Activated CD4-positive, alpha-beta T cell treated with anti-CD3 and anti-CD28 coated beads, Interleukin-2, amount 10 ng/mL, durations not matched to agents 7 days and 5 days (primary cell): ENCODE measurements around the gene LBHD2. TPM values are rescaled to one million over a fixed set of nuclear protein-coding genes. Genes with fewer than 3 reads are reported as not detected.

ENCODE experiments used
- CTCF ChIA-PET: fragments of 350-600 bp; sonication (Branson Sonifier 250); formaldehyde crosslinking; loops from one replicate; lab custom pipeline; 2021; ENCODE audit warnings: antibody characterized with exemption; lab: Charles Lee
- POLR2A ChIA-PET: fragments of 350-600 bp; sonication (Branson Sonifier 250); formaldehyde crosslinking; loops from one replicate; lab custom pipeline; 2021; ENCODE audit warnings: antibody characterized with exemption; lab: Charles Lee
- DNase-seq: peaks from one replicate; pipeline ENCODE4 v3.0.0-alpha.2; 2020
- H3K27ac Mint-ChIP-seq: one replicate; pipeline ENCODE4 v1.8.0; 2021; ENCODE audit warnings: mild to moderate bottlenecking, moderate library complexity, mixed read lengths
- H3K27me3 Mint-ChIP-seq: one replicate; pipeline ENCODE4 v1.8.0; 2021; ENCODE audit warnings: mixed read lengths
- H3K36me3 Mint-ChIP-seq: one replicate; pipeline ENCODE4 v1.8.0; 2021; ENCODE audit warnings: low read depth, mixed read lengths
- H3K4me1 Mint-ChIP-seq: one replicate; pipeline ENCODE4 v1.8.0; 2021; ENCODE audit warnings: mixed read lengths
- H3K4me3 Mint-ChIP-seq: one replicate; pipeline ENCODE4 v1.8.0; 2021; ENCODE audit warnings: mild to moderate bottlenecking, moderate library complexity, mixed read lengths
- H3K9me3 Mint-ChIP-seq: one replicate; pipeline ENCODE4 v1.8.0; 2021; ENCODE audit warnings: mixed read lengths
- total RNA-seq, 2 experiments: library from RNA; stranded (reverse); gene quantifications; one replicate each; pipeline ENCODE4 v1.2.3, GENCODE V29; 2021

Gene LBHD2
- total RNA-seq, 2 experiments from 2014 or later = not detected

DNA sequence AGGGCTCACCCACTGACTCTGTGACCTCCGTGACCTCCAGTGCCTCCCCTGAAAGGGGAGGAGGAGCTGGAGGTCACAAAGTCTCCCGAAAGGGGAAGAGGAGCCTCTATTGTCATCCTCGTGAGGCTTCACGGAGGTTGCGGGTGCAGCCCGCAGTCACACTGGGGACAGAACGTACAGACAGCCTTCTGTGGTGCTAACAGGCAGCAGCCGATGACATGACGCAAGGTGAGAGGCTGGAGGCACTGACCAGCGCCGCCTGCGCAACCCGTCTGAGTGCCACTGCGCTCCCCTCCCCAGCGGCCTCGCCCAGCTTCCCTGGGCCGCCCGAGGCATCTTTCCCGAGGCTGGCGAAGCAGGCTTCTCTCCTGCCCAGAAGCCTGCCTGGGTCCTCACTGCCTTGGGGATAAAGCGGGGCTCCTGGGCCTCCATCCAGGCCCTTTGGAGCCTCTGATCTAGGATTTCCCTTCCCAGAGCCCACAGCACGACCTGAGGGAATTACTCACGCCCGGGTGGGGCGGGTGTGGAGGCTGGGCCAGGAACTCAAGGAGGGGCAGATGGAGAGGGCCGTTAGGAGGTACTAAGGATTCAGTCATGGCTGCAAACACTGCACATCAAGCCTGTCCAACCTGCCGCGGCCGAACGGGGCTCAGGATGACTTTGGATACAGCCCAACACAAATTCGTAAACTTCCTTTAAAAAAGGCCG is 12.3 kb upstream of the LBHD2 start:
- Mint-ChIP-seq H3K4me1 (no peaks in the 10 kb centered on the region), H3K27ac (no peak overlapping the region), H3K27me3 (peaks cover 4% of the 10 kb centered on the region), H3K36me3 (no peaks in the 10 kb centered on the region), H3K9me3 (no peaks in the 10 kb centered on the region), H3K4me3 (no peak overlapping the region)
- ChIA-PET POLR2A (no interaction called here), CTCF (no interaction called here)
- no peak for DNase-seq

DNA sequence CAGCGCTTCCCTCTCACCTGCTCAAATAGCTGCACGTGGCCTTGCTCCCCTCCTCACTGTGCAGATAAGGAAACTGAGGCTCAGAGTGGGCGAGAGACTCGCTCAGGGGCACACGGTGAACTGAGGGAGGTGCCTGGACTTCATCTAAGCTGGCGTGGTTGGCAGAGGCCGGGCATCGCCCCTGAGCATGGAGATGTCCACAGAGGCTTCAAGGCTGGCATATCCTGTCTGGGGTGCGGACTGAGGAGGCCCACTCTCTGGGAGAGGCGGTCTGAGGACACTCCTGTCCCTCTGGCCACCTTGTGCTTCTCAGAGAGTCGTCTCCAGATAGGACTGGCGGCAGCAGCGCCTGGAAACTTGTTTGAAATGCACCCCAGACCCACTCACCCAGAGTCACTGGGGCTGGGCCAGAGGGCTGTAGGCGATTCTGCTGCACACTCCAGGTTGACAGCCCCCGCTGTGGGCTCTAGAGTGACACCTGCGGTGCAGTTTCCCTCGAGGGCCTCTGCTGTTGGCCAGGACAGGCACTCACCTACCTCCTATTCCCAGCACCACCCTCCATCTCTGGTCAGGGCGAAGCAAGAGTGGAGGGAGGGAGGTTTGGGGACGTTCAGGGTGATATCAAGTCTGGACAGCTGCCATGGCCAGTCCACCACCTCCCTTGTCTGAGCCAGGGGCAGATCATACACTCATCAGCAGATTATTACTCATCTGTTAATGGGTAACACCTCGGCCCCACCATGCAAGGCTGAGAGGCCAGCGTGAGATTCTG is 11.2 kb upstream of the LBHD2 start:
- H3K36me3 Mint-ChIP-seq = no peaks in the 10 kb centered on the region

DNA sequence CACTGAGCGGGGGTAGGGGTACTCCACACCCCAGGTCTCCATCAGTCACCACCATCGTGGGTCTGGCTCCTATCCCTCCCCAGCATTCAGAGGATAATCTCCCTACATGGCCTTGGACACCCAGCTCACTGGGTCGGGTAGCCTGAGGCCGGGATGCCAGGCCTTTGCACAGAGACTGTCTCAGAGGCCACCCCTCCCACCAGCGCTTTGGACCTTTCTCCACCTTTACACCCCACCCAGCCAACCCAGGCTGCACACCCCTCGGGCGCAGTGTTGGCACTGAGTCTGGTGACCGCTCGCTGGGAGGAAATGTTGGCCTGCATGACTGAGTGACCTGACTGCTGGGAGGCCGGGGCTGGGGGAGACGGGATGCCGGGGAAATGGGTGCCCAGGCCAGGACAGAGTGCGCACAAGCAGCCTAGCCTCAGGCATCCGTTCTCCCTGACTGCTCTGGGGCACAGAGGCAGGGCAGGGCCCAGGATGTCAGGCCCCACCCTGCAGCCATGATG is 10.6 kb upstream of the LBHD2 start:
- POLR2A ChIA-PET = interaction anchor here (0.6 kb wide), 1 partner anchor 202 kb away, joined by 4 read pairs; no protein-coding TSS in a partner anchor

More for the DNA sequence above, 11.2 kb upstream of the LBHD2 start:
- no peak for DNase-seq
- ChIA-PET POLR2A (no interaction called here), CTCF (no interaction called here)
- Mint-ChIP-seq H3K4me3 (no peak overlapping the region), H3K9me3 (no peaks in the 10 kb centered on the region), H3K27ac (no peak overlapping the region), H3K4me1 (no peaks in the 10 kb centered on the region), H3K27me3 (peaks cover 4% of the 10 kb centered on the region)

DNA sequence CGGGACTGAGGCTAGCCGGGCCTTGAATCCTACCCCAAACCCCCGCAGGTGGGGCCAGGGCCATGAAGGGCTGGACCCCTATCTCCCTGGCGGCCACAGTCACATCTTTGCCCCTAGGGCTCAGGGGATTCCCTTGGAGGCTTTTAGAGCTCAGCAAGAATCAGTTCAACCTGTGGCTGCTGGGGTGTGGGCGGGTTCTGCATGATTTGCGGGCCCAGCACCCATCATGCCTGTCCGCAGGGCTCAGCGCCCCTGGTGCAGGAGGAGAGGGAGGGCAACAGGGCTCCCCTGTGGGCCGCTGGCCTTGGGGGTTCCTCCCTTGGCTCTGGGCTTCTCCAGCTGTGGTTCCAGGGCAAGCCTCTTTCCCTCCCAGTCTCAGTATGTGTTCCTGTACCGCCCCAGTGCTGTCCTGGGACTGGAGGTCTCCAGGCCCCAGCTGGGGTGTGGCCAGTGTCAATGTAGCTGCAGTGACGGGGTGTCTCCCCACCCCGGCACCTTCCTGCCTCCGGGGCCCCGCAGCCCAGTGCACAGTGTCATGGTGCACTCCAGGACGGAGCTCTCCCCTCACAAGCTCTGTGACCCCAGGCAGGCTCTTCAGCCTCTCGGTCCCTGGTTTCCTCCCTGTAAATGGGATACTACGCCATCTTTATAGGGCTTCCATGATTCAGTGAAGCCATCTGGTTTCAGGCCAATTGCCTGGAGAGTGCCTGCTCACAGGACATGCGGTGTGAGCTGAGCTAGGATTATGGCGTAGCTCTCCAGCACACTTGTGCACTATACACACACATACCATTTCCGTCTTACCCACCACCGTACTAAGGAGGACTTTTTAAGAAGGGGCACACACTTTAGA is 9.9 kb upstream of the LBHD2 start:
- DNase-seq = no peak
- Mint-ChIP-seq H3K36me3 (no peaks in the 10 kb centered on the region), H3K4me3 (no peak overlapping the region), H3K9me3 (no peaks in the 10 kb centered on the region), H3K27me3 (peaks cover 4% of the 10 kb centered on the region), H3K27ac (no peak overlapping the region), H3K4me1 (no peaks in the 10 kb centered on the region)
- CTCF ChIA-PET = interaction anchor here (0.8 to 1.6 kb wide), 9 partner anchors 9 to 385 kb away, joined by 3 to 5 read pairs (median 3); no protein-coding TSS in a partner anchor
- POLR2A ChIA-PET = interaction anchor here (0.6 kb wide), 1 partner anchor 203 kb away, joined by 4 read pairs; no protein-coding TSS in a partner anchor

More for the DNA sequence above, 10.6 kb upstream of the LBHD2 start:
- H3K27me3 Mint-ChIP-seq = peaks cover 4% of the 10 kb centered on the region
- H3K4me1 Mint-ChIP-seq = no peaks in the 10 kb centered on the region
- no peak overlapping the region for H3K27ac Mint-ChIP-seq
- H3K36me3 Mint-ChIP-seq = no peaks in the 10 kb centered on the region
- no peak for DNase-seq
- CTCF ChIA-PET = no interaction called here
- no peaks in the 10 kb centered on the region for H3K9me3 Mint-ChIP-seq
- no peak overlapping the region for H3K4me3 Mint-ChIP-seq

DNA sequence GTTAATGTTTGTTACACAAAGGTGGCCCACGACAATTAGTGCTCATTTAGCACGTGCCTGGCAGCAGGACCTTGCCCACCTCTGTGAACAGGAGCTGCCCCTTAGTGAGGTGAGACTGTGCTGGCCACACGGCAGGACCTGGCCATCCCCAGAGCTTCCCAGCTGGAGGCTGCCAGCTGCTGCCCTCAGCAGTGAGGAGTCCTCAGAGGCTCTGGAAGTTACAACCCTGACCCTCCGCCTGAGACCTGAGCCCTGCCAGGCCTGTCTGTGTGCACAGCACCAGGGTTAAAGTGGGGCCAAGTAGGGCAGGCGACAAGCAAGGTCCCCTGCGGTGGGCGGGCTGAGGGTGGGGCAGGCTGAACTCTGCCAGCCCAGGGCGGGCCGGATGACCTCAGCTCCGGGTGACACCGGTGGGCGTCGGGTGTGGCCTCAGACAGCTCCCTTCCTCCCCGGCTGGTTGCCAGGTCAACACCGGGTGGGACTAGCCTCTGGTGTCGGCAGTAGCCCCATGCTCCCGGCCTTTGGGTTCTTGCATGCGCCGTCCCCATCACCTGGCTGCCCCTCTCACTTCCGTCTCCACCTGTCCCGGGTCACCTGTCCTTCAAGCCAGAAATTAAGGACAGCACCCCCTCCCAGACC is 9.2 kb upstream of the LBHD2 start:
- CTCF ChIA-PET = interaction anchor here (0.8 to 1.6 kb wide), 9 partner anchors 9 to 386 kb away, joined by 3 to 5 read pairs (median 3); no protein-coding TSS in a partner anchor
- H3K4me3 Mint-ChIP-seq = no peak overlapping the region
- H3K9me3 Mint-ChIP-seq = no peaks in the 10 kb centered on the region
- no peaks in the 10 kb centered on the region for H3K4me1 Mint-ChIP-seq
- H3K36me3 Mint-ChIP-seq = no peaks in the 10 kb centered on the region
- no peak overlapping the region for H3K27ac Mint-ChIP-seq
- no peak for DNase-seq
- H3K27me3 Mint-ChIP-seq = peaks cover 4% of the 10 kb centered on the region
- POLR2A ChIA-PET = no interaction called here

DNA sequence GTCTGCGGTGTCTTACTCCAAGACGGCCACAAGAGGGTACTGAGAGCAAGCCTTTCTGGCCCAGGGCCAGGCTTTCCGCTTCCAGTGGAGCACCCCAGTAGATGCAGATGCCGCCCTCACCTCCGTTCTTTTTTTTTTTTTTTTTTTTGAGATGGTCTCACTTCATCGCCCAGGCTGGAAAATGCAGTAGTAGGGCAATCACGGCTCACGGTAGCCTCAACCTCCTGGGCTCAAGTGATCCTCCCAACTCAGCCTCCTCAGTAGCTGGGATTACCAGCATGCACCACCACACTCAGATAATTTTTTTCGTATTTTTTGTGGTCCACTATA is 5.6 kb upstream of the LBHD2 start:
- H3K4me1 Mint-ChIP-seq = no peaks in the 10 kb centered on the region
- H3K27me3 Mint-ChIP-seq = peaks cover 4% of the 10 kb centered on the region
- ChIA-PET CTCF (interaction anchor here (1.5 to 2.2 kb wide), 2 partner anchors 25 to 27 kb away, joined by 3 to 4 read pairs; no protein-coding TSS in a partner anchor), POLR2A (no interaction called here)
- DNase-seq = peak; percentile 82
- no peak overlapping the region for H3K27ac Mint-ChIP-seq
- H3K9me3 Mint-ChIP-seq = no peaks in the 10 kb centered on the region
- no peaks in the 10 kb centered on the region for H3K36me3 Mint-ChIP-seq
- no peak overlapping the region for H3K4me3 Mint-ChIP-seq

DNA sequence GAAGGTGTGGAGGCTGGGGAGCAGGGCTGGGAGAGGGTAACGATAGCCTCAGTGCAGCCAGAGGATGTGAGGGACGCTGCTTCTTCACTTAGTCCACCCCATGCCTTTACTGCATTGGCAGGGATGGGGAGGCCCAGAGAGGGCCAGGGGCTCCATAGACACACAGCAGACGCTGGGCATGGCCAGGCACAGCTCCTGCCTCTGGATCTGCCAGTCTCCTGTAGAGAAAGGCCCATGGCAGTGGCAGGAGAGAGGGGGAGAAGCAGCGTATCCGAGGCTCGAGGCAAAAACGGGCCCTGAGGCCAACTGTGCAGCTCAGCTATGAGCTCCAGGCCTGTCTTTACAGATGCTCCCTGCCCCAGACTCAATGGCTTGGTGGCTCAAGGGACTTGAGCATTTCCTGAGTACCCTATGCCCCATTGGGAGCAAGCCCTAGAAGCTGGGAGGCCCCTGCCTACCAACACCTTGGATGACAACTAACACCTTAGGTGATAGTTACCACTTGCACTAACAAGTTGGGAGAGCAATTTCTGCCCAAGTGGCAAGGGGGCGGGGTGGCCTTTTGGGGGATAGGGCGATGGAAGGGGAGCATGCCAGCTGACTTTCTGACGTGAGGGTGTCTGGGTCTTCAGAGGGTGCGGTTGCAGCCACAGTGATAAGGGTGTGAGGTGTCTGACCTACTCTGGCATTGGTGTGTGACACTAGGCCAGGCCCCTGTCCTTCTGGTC is 5.0 kb upstream of the LBHD2 start:
- Mint-ChIP-seq H3K9me3 (no peaks in the 10 kb centered on the region), H3K4me1 (no peaks in the 10 kb centered on the region), H3K27ac (no peak overlapping the region), H3K36me3 (no peaks in the 10 kb centered on the region), H3K4me3 (no peak overlapping the region), H3K27me3 (peaks cover 4% of the 10 kb centered on the region)
- ChIA-PET CTCF (interaction anchor here (1.5 to 2.2 kb wide), 2 partner anchors 24 to 26 kb away, joined by 3 to 4 read pairs; no protein-coding TSS in a partner anchor), POLR2A (no interaction called here)
- no peak for DNase-seq

DNA sequence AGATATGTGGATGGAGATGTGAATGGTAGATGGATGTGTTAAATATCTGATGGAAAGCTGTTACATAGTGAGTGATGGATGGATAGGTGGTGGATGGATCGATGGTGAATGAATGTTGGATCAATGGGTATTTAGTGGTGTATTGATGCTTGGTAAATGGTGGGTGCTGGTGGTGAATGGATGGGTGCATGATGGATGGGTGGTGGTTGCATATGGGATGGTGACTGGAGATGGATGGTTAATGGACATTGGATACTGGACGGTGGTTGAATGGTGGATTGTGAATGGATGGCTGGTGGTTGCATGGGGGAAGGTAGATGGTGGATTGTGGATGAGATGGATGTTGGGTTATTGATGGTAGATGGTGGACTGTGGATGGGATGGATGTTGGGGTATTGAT is 2.1 kb upstream of the LBHD2 start:
- Mint-ChIP-seq H3K9me3 (no peaks in the 10 kb centered on the region), H3K4me1 (no peaks in the 10 kb centered on the region), H3K27me3 (peaks cover 6% of the 10 kb centered on the region), H3K4me3 (no peak overlapping the region), H3K27ac (no peak overlapping the region), H3K36me3 (no peaks in the 10 kb centered on the region)
- DNase-seq = no peak
- ChIA-PET CTCF (no interaction called here), POLR2A (no interaction called here)

DNA sequence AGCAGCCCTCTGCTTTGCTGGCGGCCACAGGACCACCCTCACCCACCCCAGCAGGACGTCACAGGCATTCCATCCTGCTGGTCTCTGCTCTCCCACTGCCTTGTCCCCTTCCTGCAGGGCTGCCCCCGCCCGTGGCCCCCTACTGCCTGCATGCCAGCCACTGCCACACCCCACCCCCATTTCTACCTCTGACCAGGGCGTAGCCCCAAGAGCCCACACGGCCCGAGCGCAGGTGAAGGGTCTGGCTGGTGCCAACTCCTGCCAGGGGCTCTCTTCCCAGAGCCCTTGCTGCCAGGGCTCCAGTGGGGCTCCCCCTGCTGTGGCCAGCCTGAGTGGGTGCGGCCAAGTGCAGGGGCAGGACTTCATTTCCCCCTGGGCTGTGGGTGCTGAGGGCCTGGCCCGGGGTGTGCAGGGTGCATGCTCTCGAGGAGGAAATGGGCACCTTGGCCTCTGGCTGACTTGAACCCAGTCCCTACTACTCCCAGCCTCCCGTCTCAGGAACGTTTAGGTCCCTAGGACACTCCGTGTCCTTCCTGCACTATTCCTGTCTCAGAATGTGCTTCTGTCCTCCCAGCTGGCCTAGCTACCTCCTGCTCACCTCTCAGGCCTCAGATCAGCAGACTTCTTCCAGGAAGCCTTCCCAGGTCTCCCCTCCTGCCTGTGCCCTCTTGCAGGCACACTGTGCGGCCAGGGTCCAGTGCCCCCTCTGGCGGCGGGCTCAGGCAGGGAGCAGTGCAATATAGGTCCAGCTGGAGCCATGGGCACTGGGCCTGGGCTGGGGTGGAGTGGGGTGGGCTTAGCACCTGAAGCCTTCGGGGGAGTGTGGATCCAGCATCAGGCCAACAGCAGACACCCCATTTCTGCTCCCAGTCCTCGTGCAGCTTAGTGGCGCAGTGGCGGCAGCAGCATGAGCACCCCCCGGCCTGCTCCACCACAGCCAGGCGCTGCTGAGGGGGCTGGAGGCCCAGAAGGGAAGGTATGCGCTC is 1.4 kb downstream of the LBHD2 start:
- Mint-ChIP-seq H3K27ac (no peak overlapping the region), H3K4me1 (no peaks in the 10 kb centered on the region), H3K4me3 (no peak overlapping the region), H3K9me3 (no peaks in the 10 kb centered on the region), H3K27me3 (peaks cover 6% of the 10 kb centered on the region), H3K36me3 (no peaks in the 10 kb centered on the region)
- ChIA-PET POLR2A (no interaction called here), CTCF (interaction anchor here (0.5 to 2.4 kb wide), 3 partner anchors 11 to 597 kb away, joined by 3 to 5 read pairs (median 4); no protein-coding TSS in a partner anchor)
- DNase-seq = no peak

DNA sequence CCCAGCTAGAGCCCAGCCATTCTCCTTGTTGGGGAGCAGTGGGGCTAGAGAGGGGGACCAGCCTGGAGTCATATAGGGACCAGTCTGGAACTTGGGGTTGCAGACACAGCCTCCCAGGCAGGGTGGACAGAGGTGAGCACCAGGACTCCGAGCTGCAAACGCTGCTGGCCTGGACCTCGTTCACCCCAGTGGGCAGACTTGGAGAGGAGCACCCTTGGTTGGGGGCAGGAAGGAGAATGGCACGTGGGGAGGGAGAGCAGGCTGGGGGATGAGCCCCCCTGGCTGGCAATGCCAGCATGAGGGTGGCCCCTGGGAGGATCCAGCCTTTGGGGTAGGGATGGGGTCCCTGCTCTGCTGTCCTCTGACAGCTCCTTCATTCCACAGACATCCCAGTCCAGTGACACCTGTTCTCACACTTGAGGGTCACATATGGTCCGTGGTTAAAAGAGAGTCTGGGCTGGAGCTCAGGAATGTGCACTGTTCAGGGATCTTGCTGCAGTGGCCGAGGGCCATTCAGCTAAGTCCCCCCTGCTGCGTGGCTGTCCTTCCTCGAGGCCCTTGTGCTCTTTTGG is 2.8 kb downstream of the LBHD2 start:
- Mint-ChIP-seq H3K27me3 (peaks cover 6% of the 10 kb centered on the region), H3K4me3 (no peak overlapping the region), H3K4me1 (peaks cover 3% of the 10 kb centered on the region), H3K27ac (no peak overlapping the region), H3K9me3 (no peaks in the 10 kb centered on the region), H3K36me3 (no peaks in the 10 kb centered on the region)
- no peak for DNase-seq
- CTCF ChIA-PET = interaction anchor here (2.4 kb wide), 2 partner anchors 12 to 18 kb away, joined by 5 to 7 read pairs; no protein-coding TSS in a partner anchor
- POLR2A ChIA-PET = no interaction called here
